Loucy (cell line): ENCODE results near the gene MAB21L3.

Experiments
- H2AFZ ChIP-seq: fragments of 200-600 bp; sonication (generic); 2 replicates; pipeline ENCODE4 v1.6.0; 2016; ENCODE audit warnings: antibody characterized with exemption, mild to moderate bottlenecking, low read length, moderate library complexity
- H3F3A ChIP-seq: fragments of 200-600 bp; 2 replicates; pipeline ENCODE4 v1.6.0; 2016; ENCODE audit warnings: antibody characterized with exemption, low read depth, mild to moderate bottlenecking
- H3K27me3 ChIP-seq: fragments of 200-600 bp; sonication (generic); 2 replicates; pipeline ENCODE4 v1.6.1; 2014; ENCODE audit warnings: low read length, mild to moderate bottlenecking; ENCODE audit not compliant: insufficient read depth, poor library complexity, severe bottlenecking
- H3K36me3 ChIP-seq: fragments of 200-600 bp; sonication (generic); 2 replicates; pipeline ENCODE4 v1.6.1; 2016; ENCODE audit warnings: low read length; ENCODE audit not compliant: insufficient read depth
- H3K4me1 ChIP-seq: fragments of 200-600 bp; sonication (generic); 2 replicates; pipeline ENCODE4 v1.5.1; 2014; ENCODE audit warnings: low read length, mild to moderate bottlenecking; ENCODE audit not compliant: insufficient read depth, poor library complexity, severe bottlenecking
- H3K4me2 ChIP-seq: fragments of 200-600 bp; sonication (generic); 2 replicates; pipeline ENCODE4 v1.6.0; 2014; ENCODE audit warnings: antibody characterized with exemption, low read length, low read depth, mild to moderate bottlenecking; ENCODE audit not compliant: poor library complexity, severe bottlenecking
- H3K4me3 ChIP-seq: fragments of 200-600 bp; sonication (generic); 2 replicates; pipeline ENCODE4 v1.5.1; 2014; ENCODE audit warnings: low read length, mild to moderate bottlenecking, mixed read lengths; ENCODE audit not compliant: poor library complexity, severe bottlenecking
- H3K79me2 ChIP-seq: fragments of 200-600 bp; sonication (generic); 2 replicates; pipeline ENCODE4 v1.6.1; 2014; ENCODE audit warnings: low read length; ENCODE audit not compliant: insufficient read depth
- H3K9ac ChIP-seq: fragments of 200-600 bp; sonication (generic); 2 replicates; pipeline ENCODE4 v1.6.0; 2014; ENCODE audit warnings: mild to moderate bottlenecking, low read depth, low read length, moderate library complexity; ENCODE audit not compliant: poor library complexity, severe bottlenecking
- H3K9me2 ChIP-seq: fragments of 200-600 bp; sonication (generic); replicated peaks from 2 replicates; pipeline ENCODE4 v1.6.1; 2016; ENCODE audit warnings: low read depth, low read length, mixed read lengths
- H3K9me3 ChIP-seq: fragments of 200-600 bp; sonication (generic); 2 replicates; pipeline ENCODE4 v1.6.1; 2014; ENCODE audit warnings: mild to moderate bottlenecking, antibody characterized with exemption, low read length, low read depth; ENCODE audit not compliant: insufficient read depth
- H4K20me1 ChIP-seq: fragments of 200-600 bp; sonication (generic); 2 replicates; pipeline ENCODE4 v1.6.0; 2014; ENCODE audit warnings: antibody characterized with exemption, low read length, mild to moderate bottlenecking; ENCODE audit not compliant: insufficient read depth, poor library complexity, severe bottlenecking
- EZH2phosphoT487 ChIP-seq: fragments of 200-600 bp; IDR thresholded peaks from 2 replicates; pipeline ENCODE4 v1.6.1; 2018; ENCODE audit warnings: antibody characterized with exemption, mild to moderate bottlenecking, moderate library complexity, borderline replicate concordance
- TF ChIP-seq, protein P1 (sequence below): fragments of 200-600 bp; sonication (generic); conservative IDR thresholded peaks from 2 replicates; pipeline ENCODE4 v1.5.1; 2014; ENCODE audit warnings: mild to moderate bottlenecking, antibody characterized with exemption, low read length

MAB21L3 gene

GRCh38 chr1:116122955-116123757 is 12.0 kb downstream of the MAB21L3 start:
- no peaks in the 10 kb centered on the region for H3K79me2 ChIP-seq
- no peaks in the 10 kb centered on the region for H4K20me1 ChIP-seq
- no peak overlapping the region for H3K4me2 ChIP-seq
- no peaks in the 10 kb centered on the region for H3K9me2 ChIP-seq
- TF ChIP-seq, protein P1, sequence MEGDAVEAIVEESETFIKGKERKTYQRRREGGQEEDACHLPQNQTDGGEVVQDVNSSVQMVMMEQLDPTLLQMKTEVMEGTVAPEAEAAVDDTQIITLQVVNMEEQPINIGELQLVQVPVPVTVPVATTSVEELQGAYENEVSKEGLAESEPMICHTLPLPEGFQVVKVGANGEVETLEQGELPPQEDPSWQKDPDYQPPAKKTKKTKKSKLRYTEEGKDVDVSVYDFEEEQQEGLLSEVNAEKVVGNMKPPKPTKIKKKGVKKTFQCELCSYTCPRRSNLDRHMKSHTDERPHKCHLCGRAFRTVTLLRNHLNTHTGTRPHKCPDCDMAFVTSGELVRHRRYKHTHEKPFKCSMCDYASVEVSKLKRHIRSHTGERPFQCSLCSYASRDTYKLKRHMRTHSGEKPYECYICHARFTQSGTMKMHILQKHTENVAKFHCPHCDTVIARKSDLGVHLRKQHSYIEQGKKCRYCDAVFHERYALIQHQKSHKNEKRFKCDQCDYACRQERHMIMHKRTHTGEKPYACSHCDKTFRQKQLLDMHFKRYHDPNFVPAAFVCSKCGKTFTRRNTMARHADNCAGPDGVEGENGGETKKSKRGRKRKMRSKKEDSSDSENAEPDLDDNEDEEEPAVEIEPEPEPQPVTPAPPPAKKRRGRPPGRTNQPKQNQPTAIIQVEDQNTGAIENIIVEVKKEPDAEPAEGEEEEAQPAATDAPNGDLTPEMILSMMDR, result no peak
- no peak for TF ChIP-seq EZH2phosphoT487
- no peak overlapping the region for H2AFZ ChIP-seq
- H3F3A ChIP-seq, result no peaks in the 10 kb centered on the region
- no peak overlapping the region for H3K9ac ChIP-seq
- no peaks in the 10 kb centered on the region for H3K27me3 ChIP-seq
- H3K4me3 ChIP-seq, result no peak overlapping the region
- no peaks in the 10 kb centered on the region for H3K36me3 ChIP-seq
- H3K9me3 ChIP-seq, result no peaks in the 10 kb centered on the region
- no peaks in the 10 kb centered on the region for H3K4me1 ChIP-seq

DNA sequence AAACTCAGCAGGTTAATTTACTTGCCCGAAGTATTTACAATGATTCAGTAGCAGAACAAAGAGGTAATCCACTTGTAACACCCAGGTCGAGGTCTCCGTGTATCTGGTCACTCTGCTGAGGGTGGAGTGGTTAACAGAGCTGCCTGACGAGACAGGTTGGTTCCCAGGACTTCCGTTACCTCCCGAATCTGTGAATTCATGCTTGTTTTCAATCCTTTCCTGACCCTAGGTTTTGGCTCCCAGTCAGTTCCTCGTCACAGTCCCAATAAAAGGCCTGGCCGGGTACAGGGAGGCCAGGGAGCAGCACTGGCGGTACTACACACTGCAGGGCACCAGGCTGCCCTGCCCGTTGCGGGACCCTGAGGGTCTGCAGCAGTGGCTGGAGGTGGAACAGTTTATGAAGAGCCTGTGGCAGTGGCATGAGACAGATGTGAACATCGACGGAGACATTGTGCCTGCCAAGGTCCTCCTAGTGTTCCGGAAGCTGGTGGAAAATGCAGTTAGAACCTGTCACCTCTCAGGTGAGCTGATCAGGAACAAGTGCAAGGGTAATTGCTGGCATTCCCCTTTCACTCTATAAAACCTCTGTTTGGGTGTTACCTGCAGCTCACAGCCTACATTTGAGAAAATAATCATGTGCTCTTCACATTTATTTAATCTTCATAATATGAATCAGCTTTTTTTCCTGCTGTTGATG is 12.8 kb downstream of the MAB21L3 start:
- Histone ChIP-seq H3K9me3 (no peaks in the 10 kb centered on the region), H3K36me3 (no peaks in the 10 kb centered on the region), H4K20me1 (no peaks in the 10 kb centered on the region), H2AFZ (no peak overlapping the region), H3K4me1 (no peaks in the 10 kb centered on the region), H3K27me3 (no peaks in the 10 kb centered on the region), H3K9me2 (no peaks in the 10 kb centered on the region), H3K9ac (no peak overlapping the region), H3K4me2 (no peak overlapping the region), H3F3A (no peaks in the 10 kb centered on the region), H3K4me3 (no peak overlapping the region), H3K79me2 (no peaks in the 10 kb centered on the region)
- no peak for TF ChIP-seq EZH2phosphoT487
- TF ChIP-seq, protein P1, result no peak

GRCh38 chr1:116125758-116126157 is 14.6 kb downstream of the MAB21L3 start:
- Histone ChIP-seq H2AFZ (no peak overlapping the region), H3K4me3 (no peak overlapping the region)

More at GRCh38 chr1:116125758-116126157, 14.6 kb downstream of the MAB21L3 start:
- Histone ChIP-seq H3K36me3 (no peaks in the 10 kb centered on the region), H3K27me3 (no peaks in the 10 kb centered on the region), H3K79me2 (no peaks in the 10 kb centered on the region), H3K4me2 (no peak overlapping the region), H3K9me2 (no peaks in the 10 kb centered on the region), H3F3A (no peaks in the 10 kb centered on the region), H3K4me1 (no peaks in the 10 kb centered on the region), H3K9me3 (no peaks in the 10 kb centered on the region), H4K20me1 (no peaks in the 10 kb centered on the region), H3K9ac (no peak overlapping the region)
- TF ChIP-seq, protein P1, result no peak
- TF ChIP-seq EZH2phosphoT487, result no peak
